HG02943 (cell line): Measurements from ENCODE around the gene IL17RE.
A peak's percentile ranks its signal among the peaks of the same experiment; 100 is the strongest.
"Not testable (repeated sequence)": the region's sequence is repeated elsewhere in the genome, so short reads cannot be mapped to it uniquely, and the experiment has no call there.

ENCODE experiments used
- ATAC-seq: cut with Tn5 transposase; IDR thresholded peaks from one replicate; pipeline ENCODE4 v1.9.1; 2021; ENCODE audit warnings: mild to moderate bottlenecking, low read depth, moderate library complexity; ENCODE audit not compliant: unreplicated experiment

Gene IL17RE

DNA sequence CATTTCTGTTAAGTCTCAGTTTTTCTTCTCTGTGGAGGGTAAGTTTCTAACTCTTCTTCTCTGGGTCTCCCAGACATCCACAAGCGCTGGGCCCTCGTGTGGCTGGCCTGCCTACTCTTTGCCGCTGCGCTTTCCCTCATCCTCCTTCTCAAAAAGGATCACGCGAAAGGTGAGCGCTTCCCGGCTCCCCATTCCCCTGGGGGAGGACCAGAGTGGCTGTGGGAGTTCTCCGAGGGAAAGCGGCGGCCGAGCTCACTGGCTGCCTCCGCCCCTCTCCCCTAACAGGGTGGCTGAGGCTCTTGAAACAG is 29.8 kb downstream of the IL17RE start:
- no peak for ATAC-seq

DNA sequence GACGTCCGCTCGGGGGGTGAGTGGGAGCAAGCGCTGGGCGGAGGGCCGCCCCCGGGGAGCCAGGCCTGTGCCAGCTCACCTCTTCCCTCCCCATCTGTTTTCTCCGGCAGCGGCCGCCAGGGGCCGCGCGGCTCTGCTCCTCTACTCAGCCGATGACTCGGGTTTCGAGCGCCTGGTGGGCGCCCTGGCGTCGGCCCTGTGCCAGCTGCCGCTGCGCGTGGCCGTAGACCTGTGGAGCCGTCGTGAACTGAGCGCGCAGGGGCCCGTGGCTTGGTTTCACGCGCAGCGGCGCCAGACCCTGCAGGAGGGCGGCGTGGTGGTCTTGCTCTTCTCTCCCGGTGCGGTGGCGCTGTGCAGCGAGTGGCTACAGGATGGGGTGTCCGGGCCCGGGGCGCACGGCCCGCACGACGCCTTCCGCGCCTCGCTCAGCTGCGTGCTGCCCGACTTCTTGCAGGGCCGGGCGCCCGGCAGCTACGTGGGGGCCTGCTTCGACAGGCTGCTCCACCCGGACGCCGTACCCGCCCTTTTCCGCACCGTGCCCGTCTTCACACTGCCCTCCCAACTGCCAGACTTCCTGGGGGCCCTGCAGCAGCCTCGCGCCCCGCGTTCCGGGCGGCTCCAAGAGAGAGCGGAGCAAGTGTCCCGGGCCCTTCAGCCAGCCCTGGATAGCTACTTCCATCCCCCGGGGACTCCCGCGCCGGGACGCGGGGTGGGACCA is 30.4 kb downstream of the IL17RE start:
- ATAC-seq: peak; percentile 57

- peak; percentile 86 for ATAC-seq
These were observed 31.1 kb downstream of the IL17RE start, which contains the start of gene CRELD1 for GRCh38 chr3:9933561-9934234. CRELD1 (plus strand) TSS chr3:9933834; CDS start chr3:9934439, 605 bp downstream.

GRCh38 chr3:9934235-9934621 is 31.6 kb downstream of the IL17RE start:
- no peak for ATAC-seq

DNA sequence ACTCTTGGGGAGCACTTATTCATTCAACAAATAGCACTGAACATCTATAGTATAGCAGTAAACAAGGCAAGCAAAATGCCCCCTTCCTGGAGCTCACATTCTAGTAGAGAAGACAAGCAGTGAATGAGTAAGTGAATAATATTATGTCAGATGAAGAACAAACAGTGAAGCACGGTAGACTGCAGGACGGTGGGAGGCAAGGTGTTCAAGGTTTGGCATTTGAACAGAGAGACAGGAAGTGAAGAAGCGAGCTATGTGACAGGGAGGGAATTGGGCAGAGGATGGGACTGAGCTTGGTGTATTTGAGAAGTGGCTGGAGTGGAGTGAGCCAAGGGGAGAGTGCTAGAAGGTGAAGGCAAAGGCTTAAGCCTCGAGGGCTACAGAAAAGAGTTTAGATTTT is 32.3 kb downstream of the IL17RE start:
- no peak for ATAC-seq

- ATAC-seq: no peak
These were observed 33.4 kb downstream of the IL17RE start for GRCh38 chr3:9935966-9936510.

DNA sequence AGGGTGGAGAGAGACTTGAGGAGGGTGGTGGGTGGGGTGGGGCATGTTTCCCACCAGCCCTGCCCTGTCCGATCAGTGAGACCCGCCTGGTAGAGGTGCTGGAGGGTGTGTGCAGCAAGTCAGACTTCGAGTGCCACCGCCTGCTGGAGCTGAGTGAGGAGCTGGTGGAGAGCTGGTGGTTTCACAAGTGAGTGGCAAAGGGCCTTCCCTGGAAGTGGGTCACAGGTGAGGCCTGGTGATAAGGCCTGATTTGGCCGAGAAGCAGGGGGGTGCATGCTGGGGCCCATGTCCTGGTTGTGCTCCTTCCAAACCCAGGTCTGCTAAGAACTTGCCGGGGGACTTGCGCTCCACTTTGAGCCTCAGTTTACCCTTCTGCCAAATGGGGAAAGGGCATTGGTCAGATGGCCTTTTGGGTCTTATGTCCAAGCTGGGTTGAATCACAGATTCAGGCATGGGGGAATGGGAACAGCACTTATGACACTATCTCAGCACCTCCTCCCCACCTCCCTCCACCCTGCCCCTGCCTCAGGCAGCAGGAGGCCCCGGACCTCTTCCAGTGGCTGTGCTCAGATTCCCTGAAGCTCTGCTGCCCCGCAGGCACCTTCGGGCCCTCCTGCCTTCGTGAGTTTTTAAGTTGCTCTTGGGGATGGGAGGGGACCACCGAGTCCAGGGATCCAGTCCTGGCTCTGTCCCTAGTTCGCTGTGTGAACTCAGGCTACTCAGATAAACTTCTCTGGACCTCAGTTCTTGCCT is 35.0 kb downstream of the IL17RE start:
- ATAC-seq: no peak

GRCh38 chr3:9938966-9939365 is 36.3 kb downstream of the IL17RE start:
- ATAC-seq: no peak

DNA sequence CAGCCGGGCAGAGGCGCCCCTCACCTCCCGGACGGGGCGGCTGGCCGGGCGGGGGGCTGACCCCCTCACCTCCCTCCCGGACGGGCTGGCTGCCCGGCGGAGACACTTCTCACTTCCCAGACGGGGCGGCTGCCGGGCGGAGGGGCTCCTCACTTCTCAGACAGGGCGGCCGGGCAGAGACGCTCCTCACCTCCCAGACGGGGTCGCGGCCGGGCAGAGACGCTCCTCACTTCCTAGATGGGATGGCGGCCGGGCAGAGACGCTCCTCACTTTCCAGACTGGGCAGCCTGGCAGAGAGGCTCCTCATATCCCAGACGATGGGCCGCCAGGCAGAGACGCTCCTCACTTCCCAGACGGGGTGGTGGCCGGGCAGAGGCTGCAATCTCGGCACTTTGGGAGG is 37.3 kb downstream of the IL17RE start:
- not testable (repeated sequence) for ATAC-seq

DNA sequence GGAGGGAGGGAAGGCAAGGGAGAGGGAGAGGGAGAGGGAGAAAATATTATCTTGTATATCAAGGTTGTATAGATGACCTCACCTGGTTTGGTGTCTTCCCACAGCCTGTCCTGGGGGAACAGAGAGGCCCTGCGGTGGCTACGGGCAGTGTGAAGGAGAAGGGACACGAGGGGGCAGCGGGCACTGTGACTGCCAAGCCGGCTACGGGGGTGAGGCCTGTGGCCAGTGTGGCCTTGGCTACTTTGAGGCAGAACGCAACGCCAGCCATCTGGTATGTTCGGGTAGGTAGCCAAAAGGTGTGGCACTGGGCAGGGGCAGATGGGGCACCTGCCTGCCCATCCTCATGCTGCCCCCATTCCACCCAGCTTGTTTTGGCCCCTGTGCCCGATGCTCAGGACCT is 38.1 kb downstream of the IL17RE start:
- ATAC-seq: no peak

- no peak for ATAC-seq
These were observed 39.5 kb downstream of the IL17RE start for GRCh38 chr3:9942164-9942563.

DNA sequence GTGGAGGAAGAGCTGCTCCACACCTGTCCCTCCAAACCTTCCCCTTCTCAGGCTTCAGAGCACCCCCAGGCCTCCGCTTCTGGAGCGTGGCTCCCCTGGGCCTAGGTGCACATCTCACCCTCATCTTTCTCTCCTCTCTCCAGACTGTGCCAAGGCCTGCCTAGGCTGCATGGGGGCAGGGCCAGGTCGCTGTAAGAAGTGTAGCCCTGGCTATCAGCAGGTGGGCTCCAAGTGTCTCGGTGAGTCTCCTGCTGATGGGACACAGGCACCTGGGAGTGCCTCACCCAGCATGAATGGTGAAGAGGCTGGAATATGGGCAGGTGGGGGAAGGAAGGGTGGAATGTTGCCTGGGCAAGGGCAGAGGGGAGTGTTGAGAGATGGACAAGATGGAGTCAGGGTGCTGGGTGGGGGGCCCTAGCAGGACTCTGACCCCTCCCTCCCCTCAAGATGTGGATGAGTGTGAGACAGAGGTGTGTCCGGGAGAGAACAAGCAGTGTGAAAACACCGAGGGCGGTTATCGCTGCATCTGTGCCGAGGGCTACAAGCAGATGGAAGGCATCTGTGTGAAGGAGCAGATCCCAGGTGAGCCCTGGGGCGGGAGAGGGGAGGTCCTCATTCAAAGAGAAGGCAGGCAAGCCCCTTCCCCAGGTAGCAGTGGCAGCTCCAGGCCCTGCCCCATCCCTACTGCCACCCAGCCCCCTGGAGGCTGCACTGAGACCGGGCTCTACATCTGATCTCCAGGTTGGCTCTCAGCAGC is 40.5 kb downstream of the IL17RE start:
- no peak for ATAC-seq

DNA sequence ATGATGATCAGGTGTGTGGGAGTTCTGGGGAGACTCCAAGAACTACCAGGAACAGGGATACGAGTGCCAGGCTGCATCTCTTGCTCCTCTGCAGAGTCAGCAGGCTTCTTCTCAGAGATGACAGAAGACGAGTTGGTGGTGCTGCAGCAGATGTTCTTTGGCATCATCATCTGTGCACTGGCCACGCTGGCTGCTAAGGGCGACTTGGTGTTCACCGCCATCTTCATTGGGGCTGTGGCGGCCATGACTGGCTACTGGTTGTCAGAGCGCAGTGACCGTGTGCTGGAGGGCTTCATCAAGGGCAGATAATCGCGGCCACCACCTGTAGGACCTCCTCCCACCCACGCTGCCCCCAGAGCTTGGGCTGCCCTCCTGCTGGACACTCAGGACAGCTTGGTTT is 41.6 kb downstream of the IL17RE start:
- ATAC-seq: no peak

DNA sequence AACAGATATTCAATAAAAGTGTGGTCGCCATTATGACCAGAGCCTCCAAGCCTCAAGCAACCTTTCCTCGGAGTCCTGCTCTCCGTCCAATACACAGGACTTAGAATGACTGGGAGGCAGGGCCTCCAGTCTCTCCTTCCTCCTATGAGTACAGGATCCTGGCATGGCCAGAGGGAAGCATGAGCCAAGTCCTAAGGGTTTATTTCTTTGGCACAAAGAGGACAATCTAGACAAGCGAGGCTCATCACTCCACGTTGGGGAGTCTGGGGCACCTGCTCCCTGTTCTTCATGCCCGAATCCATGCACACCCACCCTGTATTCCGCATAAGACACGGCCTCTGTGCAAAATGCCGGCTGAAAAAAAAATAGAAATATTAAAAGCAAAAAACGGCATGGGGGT is 42.7 kb downstream of the IL17RE start:
- ATAC-seq: no peak

DNA sequence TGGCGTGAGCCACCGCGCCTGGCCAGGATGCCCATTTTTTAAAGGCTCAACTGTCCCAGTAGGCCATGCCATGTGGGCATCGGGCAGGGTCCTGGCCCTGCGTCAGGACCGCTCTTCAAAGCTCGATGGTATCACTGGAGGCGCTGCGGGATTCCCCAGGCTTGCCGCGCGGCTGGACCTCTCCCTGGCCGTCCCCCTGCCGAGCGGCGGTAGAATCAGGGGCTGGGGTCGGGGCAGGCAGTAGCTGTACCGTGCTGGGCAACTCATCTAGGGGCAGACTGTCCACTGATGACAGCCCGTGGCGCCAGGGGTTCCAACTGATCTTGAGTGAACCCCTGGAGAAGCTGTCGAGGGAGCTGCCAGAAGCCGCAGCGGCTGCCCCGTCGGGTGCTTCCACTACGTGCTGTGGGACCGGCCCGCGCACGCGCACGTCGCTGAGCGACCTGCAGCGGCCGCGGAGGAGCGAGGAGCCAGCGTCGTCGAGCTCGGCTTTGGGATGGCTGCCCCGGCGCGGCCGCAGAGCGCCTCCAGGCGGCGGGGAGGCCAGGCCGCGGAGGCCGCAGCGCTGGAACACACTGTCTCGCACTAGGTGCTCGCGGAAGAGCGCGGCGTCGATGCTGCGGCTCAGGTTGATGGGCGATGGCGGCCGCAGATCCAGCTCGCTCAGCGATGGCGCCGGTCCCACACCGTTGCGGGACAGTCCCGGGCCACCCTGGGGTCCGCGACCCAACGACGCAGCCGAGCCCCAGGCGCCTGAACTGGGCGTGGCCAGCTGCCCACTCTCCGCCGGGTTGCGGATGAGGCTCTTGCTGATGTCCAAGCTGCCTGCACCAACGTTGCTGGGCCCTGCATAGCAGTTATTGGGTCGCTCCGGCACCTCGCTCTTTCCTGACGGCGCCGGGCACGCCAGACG is 43.7 kb downstream of the IL17RE start:
- ATAC-seq: no peak

- no peak for ATAC-seq
These were observed 44.7 kb downstream of the IL17RE start for GRCh38 chr3:9947025-9947995.

GRCh38 chr3:9948586-9948985 is 45.9 kb downstream of the IL17RE start:
- no peak for ATAC-seq

DNA sequence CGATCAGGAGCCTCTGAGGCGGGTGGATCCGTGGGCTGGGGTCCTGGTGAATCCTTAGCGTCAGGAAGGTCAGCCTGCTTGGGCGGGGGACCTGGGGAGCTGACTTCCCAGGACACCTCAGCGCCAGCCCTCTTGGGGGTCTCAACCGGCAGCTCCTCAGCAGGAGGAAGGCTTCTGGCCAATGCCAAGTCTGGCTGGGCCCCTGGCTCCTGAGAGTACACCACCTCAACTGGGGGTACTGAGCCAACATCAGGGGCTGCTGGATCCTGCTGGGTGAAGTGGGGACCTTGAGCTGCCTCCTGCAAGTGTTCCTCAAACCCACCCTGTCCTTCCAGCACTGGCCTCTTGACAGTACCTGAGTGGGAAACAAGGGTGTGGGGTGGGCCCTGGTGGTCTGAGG is 46.5 kb downstream of the IL17RE start:
- no peak for ATAC-seq

GRCh38 chr3:9949626-9950025 is 47.0 kb downstream of the IL17RE start:
- ATAC-seq: no peak
